ENCODE data around the gene INPP5D.
A peak's percentile ranks its signal among the peaks of the same experiment; 100 is the strongest.
"Not testable (repeated sequence)": the region's sequence is repeated elsewhere in the genome, so short reads cannot be mapped to it uniquely, and the experiment has no call there.

Gene INPP5D

DNA sequence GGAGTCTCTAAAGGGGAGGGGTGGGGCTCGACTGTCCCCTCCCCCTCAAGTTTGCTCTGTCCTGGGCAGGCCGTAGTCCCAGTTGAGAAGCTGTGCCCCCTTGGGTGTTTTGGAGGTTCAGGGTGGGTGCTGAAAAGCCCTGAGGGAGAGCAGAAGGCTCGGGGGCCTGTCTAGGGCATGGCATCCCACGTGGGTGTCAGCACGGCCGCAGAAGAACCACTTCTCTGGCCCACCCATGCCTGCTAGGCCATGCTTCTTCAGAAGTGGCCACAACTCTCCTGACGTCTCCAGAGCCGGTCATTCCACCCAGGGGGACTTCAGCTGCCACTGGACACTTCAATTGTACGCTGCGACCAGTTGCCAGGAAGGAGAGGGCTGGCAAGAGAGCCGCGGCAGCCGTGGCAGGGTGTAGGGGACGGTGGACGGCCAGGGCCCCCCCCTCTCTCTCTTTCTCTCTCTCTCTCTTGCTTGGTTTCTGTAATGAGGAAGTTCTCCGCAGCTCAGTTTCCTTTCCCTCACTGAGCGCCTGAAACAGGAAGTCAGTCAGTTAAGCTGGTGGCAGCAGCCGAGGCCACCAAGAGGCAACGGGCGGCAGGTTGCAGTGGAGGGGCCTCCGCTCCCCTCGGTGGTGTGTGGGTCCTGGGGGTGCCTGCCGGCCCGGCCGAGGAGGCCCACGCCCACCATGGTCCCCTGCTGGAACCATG lies at the start of gene INPP5D:
INPP5D (plus strand) TSS at position 546 of the 704 bp plus-strand sequence; CDS start at position 683, 137 bp downstream.
- peak; percentile 61 to 71 for ATAC-seq

DNA sequence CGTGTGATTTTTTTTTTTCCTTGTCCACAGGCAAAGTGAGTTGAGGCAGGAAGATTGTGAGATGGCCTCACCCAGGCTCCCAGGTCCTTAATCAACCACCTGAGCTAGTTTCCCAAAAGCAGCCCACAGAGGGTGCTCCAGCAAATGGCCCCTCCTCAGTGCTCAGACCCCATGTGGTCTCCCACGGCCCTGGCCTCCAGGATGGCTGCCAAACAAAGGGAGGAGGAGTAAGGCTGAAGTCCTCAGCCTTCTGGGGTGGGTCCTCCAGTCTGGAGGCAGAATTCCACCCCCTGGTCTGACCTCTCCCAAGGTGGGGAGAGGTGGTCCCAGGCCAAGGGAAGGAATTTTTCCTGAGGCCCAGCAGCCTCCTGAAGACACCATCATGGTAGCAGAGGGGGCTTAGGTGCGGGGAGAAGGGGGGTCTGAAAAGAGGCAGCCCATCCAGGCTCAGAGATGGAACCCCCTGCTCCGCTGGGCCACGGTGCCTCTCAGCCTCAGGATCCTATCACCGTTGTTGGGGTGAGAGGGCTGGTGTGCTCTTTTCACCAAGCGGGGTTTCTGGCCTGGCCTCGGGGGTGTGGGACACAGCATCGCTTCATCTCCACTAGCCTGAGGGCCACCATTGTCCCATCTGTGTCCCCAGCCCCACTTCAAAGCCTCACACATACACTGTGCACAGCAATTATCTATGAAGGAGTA lies 49.4 kb upstream of the INPP5D start:
- no peak for ATAC-seq

DNA sequence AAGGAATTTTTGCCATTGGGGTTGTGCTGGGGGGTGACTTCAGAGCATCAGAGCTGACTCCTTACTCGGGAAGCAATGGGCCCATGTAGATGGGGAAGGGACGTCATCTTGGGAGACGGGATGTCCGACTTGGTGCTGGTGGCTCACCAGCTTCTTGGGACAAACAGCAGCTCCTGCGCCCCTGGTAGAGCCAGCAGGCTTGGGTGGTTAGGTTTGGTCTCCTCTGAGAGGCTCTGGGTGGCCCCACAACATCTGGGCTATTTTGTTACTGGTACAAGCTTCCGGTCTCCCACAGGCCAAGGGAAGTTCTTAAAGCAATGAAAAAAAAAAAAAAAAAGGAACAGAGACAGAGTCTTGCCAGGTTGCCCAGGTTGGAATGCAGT lies 48.9 kb upstream of the INPP5D start:
- no peak for ATAC-seq

DNA sequence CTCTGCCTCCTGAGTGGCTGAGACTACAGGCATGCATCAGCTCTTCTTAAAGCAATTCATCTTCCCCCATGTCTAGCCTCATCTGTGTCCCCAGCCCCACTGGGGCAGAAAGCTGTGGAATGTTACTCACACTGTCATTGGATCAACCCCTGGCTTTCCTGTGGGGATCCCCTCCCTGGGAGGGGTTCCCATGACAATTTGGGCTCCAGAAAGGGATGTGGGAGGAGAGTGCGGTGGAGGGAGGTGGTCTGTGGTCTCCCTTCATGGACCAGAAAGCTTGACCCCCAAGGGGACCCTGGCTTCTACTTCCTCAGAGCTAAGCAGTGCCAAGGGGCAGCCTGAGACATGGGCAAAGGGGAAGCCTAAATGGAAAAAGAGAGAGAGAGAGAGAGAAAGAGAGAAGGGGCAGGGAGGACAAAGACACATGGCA lies 48.4 kb upstream of the INPP5D start:
- ATAC-seq, result no peak

DNA sequence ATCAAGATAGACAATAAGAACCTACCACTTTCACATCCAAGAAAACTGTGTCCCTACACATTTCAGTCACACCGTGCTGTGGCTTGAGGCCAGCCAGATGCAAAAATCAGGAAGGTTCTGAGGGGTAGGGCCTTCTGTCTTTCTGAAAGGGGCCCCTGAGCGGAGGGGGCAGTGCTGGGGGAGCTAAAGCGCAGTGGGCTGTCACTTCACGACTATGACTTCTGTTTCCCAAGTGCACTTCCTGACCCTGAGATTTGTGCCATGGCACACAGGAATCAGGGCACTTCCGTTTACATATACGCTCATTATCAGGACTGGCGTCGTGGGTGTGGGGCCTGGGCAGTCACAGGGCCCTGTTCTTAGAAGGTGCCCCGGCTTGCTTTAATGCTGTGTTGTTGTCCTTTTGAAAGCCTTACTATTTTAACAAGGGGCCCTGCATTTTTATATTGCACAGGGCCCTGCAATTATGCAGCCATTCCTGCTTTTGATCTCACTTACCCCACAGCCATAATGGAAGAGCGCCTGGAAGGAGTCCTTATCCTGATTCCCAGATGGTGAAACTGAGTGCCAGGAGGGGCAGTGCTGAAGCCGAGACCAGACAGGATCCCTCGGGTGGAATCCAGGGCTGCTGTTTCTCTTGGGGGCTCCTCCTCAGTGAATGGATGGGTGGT lies 47.7 kb upstream of the INPP5D start:
- ATAC-seq, result no peak

DNA sequence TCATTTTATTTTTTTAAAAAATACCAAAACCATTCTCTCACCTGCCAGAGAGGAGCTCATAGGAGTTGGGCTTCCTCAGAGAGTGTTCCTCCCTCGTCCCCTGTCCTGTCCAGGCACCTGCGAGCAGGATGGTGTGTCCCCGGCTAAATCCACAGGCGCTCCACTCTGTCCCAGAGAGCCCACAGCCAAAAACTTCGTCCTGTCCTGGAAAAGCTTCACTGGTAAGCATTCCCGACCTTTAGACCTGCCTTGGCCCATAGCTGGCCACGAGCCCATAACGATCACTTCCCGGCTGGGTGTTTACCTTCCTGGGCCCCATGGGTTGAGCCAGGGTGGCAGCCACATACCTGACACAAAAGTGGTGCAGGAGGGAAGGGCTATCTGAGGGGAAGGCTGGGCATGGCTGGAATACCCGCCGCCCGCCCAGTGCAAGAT lies 47.1 kb upstream of the INPP5D start, which contains the start of gene NGEF:
NGEF (minus strand) TSS at position 230 of the 435 bp plus-strand sequence. CDS start 38,366 bp downstream, outside the sequence.
- no peak for ATAC-seq

DNA sequence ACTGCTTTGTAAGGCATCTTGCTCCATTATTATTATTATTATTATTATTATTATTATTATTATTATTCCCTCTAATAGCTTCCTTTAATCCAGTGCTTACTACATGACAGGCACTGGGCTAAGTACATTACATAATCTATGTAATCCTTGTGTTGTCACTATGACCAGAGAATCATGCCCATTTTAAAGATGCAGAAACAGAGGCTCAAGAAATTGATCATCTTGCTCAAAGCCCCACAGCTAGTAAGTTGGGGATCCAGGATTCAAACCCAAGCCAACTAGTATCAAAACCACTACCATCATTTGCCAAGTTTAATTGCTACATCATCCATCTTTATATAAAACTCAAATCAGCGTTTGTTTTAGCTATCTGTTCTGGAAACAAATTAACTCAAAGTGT lies 46.5 kb upstream of the INPP5D start:
- no peak for ATAC-seq

DNA sequence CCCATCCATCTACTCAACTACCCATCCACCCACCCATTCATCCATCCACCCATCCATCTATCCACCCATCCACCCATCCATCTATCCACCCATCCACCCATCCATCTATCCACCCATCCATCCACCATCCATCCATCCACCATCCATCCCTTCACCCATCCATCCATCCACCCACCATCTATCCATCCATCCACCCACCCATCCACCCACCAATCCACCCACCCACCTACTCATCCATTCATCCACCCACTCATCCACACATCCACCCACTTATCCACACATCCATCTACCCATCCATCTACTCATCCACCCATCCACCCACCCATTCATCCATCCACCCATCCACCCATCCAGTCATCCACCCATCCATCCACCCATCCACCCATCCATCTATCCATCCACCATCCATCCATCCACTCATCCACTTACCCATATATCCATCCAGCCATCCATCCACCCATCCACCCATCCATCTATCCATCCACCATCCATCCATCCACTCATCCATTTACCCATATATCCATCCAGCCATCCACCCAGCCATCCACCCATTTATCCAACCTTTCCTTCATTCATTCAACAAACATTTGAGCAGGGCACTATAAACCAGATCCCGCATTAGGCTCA lies 45.0 kb upstream of the INPP5D start:
- ATAC-seq, result no peak

DNA sequence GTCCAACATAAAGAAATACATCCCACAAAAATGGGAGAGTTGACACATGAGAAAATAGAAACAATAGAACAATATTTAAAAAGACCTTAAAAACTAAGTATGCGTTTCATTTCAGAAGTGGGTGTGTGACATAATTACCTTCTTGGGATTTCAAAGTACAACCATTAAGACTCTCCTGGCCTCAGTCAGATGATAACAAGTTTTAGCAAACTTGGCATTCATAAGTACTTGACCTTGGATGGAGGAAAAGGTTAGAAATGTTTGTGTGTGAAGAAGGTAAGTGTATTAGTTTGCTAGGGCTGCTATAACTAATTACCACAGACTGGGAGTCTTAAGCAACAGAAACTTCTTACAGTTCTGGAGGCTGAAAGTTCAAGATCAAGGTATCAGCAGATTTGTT lies 42.2 kb upstream of the INPP5D start:
- ATAC-seq, result no peak

DNA sequence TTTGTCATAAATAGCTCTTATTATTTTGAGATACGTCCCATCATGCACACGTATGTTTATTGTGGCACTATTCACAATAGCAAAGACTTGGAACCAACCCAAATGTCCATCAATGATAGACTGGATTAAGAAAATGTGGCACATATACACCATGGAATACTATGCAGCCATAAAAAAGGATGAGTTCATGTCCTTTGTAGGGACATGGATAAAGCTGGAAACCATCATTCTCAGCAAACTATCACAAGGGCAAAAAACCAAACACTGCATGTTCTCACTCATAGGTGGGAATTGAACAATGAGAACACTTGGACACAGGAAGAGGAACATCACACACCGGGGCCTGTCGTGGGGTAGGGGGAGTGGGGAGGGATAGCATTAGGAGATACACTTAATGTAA lies 40.5 kb upstream of the INPP5D start:
- not testable (repeated sequence) for ATAC-seq

DNA sequence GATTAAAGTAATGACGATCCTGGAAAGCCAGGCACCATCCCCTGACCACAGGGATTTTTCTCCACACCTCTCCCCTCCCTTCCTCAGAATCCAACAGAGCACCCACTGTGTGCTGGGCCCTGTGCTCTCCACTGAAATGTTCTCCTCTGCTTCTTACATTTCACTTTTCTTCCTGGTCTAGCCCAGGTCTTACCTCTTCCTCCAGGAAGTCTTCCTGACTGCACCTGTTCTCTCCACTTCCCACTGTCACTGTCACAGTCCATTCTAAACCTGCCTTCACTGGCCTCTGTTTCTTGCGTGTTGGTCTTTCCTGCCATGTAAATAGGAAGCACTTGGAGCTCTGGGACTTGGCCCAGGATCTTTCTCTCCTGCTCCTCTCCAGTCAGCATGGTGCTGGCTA lies 39.7 kb upstream of the INPP5D start:
- no peak for ATAC-seq

DNA sequence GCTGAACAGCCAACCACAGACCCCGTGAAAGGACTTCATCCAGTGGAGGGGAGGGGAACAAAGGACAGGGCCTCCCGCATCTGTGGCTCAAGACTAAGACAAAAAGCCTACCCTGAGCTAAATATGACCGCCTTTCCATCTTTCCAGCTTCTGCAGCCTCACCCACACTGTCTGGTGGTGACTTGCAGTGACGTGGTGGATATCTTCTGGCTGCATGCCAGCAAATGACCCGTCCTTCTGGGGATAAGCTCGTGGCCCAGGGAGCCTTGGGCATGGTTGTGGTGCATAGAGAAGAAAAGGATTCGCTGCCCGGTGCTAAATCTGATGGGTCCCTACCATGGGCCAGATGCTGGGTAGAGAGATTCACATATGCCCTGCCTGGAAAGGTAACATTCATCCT lies 38.4 kb upstream of the INPP5D start:
- no peak for ATAC-seq

DNA sequence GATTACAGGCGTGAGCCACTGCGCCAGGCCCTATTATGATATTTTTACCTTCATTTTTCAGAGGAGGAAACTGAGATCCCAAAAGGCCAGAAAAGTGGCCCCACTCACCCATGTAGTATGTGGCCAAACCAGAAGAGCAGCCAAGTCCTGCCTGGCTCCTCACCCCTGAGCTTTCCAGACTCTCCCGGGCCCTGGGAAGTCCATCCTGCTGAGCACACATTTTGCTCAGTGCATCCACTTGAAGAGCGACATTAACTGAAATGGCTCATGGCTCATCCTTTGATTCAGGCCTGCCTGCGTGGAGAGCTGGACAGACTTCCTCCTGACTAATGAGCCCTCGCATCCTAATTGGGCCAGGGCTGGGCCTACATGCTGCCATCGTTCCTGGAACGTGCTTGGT lies 37.6 kb upstream of the INPP5D start:
- no peak for ATAC-seq

DNA sequence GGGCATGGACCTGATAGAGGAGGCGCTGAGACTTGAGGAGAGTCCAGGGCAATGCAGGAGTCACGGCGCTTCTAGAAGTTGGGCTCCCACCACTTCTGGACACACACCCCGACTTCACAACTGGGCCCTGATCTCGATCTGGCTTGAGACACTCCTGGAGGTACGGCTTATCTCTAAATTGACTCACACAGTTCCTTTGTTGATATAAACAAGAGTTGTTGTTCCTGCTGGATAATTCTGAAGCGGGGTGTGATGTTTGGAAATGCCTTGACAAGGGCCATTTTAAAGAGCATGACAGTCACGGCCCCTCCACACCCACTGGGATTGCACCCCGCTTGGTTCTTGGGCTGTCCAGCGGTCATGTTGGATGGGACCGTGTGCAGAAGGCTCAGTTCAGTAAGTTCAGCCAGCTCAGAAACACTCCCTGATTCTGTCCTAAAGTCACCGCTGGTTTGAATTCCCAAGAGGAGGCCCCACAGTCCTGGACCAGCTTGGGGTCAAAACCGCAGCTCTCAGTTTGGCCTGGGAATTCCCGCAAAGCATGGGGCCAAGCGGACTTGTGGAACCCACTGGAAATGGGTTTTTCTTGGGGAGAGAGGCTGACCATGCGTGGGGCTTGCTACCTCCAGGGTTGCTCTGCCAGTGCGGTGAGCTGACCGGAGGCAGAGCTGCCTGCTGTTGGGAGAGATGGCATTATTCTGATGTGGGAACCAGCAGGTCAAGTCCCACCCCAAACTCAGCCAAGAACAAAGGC lies 37.0 kb upstream of the INPP5D start:
- ATAC-seq, result no peak

DNA sequence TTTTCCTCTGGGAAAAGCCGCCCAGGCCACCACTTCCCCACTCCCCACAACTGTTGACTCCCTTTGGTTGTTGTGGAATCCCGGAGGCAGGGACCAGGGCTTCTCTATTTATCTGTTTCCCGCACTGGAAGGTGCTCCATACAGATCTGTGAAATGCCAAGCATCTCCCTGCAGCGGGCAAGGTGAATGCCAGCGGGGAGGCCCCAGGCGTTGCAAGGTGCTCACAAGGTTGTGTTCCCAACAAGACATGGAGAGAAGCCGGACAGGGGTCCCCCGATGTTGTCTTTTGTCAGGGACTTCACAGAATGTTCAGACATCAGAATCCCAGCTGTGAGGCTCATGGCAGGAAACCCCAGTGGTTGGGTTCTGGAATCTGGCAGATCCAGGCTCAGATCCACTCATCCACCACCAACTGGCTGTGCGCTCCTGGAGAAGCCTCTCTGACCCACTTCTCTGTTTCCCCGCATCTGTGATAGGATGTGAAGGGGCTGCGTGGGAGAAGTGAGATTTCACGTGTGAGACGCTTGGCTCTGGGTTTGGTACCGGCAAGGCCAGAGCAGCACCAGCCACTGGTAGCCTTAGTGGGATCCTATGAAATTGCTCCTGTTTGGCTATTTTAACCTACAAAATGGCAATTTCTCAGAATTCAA lies 36.3 kb upstream of the INPP5D start:
- ATAC-seq, result no peak

DNA sequence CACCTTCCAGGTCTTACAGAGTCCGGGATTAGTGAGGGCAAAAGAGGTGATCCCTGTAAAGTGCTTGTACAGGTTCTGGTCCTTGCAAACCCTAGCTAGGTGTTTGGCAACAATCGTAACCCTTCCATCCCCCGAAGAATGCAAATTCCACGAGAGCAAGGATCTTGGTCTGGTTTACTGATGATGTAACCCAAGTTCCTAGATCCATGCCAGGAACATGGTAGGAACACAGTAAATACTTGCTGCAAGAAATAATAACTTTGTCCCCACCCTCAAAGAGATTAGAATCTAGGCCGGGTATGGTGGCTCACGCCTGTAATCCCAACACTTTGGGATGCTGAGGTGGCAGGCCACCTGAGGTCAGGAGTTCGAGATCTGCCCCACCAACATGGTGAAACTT lies 34.4 kb upstream of the INPP5D start:
- no peak for ATAC-seq

DNA sequence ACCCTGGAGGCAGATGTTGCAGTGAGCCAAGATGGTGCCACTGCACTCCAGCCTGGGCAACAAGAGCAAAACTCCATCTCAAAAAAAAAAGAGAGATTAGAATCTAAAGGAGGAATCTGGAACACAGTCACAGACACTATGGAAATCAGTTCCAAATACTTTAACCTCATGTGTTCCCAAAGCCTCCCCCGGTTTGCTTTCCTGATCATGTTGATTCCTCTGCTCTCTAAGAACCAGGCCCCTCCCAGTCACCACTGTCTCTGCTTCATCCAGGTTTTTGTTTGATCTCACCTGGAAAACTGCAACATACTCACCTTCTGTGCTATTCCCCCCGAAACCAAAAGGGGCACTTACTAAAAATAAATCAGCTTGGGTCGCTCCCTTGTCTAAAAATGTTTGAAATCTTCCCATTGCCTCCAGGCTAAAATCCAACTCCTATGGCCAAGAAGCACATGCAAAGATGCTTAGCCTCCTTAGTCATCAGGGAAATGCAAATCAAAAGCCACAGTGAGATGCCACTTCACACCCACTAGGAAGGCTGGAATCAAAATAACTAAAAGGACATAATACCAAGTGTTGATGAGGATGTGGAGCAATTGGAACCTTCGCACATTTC lies 33.8 kb upstream of the INPP5D start:
- ATAC-seq, result no peak

DNA sequence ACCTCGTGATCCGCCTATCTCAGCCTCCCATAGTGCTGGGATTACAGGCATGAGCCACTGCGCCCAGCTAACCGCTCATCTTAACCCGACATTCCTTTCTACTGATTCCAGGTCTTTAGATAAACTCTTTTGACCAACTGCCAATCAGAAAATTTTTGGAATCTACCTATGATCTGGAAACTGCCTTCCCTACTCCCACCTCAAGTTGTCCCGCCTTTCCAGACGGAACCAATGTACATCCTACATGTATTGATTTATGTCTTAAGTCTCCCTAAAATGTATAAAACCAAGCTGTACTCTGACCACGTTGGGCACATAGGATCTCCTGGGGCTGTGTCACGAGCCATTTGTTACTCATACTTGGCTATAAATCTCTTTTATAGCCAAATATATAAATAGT lies 30.8 kb upstream of the INPP5D start:
- ATAC-seq, result no peak

DNA sequence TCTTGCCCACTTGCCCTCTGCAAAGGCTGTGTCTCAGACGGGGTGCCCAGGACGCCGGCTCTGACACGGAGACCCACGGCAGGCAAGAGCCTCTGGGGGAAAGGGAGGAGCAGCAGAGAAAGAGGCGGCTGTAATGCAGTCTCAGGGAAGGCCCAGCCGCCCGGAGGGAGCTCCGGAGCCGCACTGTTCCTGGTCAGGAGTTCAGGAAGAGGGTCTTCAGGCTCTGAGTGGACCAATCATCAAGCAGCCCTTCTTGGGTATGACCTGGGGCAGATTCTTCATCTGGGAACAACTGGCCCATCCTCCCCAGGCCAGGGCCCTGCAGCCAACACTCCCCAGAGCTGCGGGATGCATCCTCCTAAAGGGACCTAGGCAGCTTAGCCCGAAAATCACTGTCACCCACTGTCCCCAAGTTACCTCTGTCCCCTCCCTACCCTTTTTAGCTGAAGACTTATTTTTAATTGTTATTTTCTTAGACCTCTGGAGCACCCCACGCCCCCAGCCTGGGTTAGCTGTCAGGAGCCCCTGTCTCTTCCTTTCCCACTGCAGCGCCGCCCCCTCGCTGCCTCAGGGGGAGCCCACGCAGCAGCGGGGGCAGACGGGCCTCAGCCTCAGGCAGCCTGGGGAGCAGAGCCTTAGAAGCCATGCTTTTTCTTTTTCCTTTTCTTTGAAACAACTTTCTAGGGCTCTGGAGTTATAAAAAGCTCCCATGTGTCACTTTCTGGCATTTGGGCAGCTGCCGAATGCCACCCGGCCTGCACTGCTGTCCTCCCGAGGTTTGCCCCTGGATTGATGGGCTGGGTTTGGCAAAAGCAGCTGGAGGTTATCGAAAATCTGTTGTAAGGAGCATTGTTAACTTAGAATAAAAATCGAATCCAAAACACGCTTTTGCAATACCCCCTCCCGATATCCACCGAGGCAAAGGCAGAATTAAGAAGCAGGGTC lies 28.3 kb upstream of the INPP5D start:
- no peak for ATAC-seq

Data from activated CD4-positive, CD25-positive, alpha-beta regulatory T cell treated with anti-CD3 and anti-CD28 coated beads, Interleukin-2, amount 50 U/mL, for 24 hours (primary cell).